ENCODE measurements around the gene PRSS33. TPM values are rescaled to one million over a fixed set of nuclear protein-coding genes. Genes with fewer than 3 reads are reported as not detected.

The PRSS33 gene
- total and polyA plus RNA-seq, 2 donors from 2014 or later = not detected

- H3K36me3 ChIP-seq (ENCODE audit: control insufficient read depth in 2 of 3, insufficient read depth in 3 of 3, low read length in 3 of 3) = no peaks in the 10 kb centered on the region
- no peak for TF ChIP-seq CTCF (IDR thresholded peaks at IDR 0.05; ENCODE audit: borderline replicate concordance, extremely low read depth, insufficient read depth)
- H3K9me3 ChIP-seq (ENCODE audit: control insufficient read depth in 2 of 3, insufficient read depth in 1 of 3, low read length in 3 of 3) = no peaks in the 10 kb centered on the region
- no peak overlapping the region for H3K27ac ChIP-seq (ENCODE audit: low read depth in 2 of 2, low read length in 2 of 2)
- no peaks in the 10 kb centered on the region for H3K4me1 ChIP-seq (ENCODE audit: control insufficient read depth in 2 of 3, insufficient read depth in 2 of 3, low read depth in 1 of 3, low read length in 3 of 3)
- DNase-seq (peak in 1 of 5 donors; percentile 24), FAIRE-seq (no peak)
- H3K27me3 ChIP-seq (ENCODE audit: control insufficient read depth, insufficient read depth, low read length) = peaks cover 4% of the 10 kb centered on the region
- no peak overlapping the region for H3K9ac ChIP-seq (ENCODE audit: low read length in 3 of 3)
- intact Hi-C loops (cut with DNase I) = no loop called here
- no peak overlapping the region for H3K4me3 ChIP-seq (ENCODE audit: low read length in 3 of 3)
Measured at GRCh38 chr16:2786826-2787151, 571 bp downstream of the PRSS33 start.

- intact Hi-C loops (cut with DNase I) = no loop called here
- peaks cover 4% of the 10 kb centered on the region for H3K27me3 ChIP-seq (ENCODE audit: control insufficient read depth, insufficient read depth, low read length)
Measured at GRCh38 chr16:2786061-2786825, 1.1 kb downstream of the PRSS33 start.

GRCh38 chr16:2785101-2785991 is 2.0 kb downstream of the PRSS33 start:
- no peak for FAIRE-seq
- Histone ChIP-seq H3K27ac (ENCODE audit: low read depth in 2 of 2, low read length in 2 of 2) (no peak overlapping the region), H3K9ac (ENCODE audit: low read length in 3 of 3) (no peak overlapping the region), H3K9me3 (ENCODE audit: control insufficient read depth in 2 of 3, insufficient read depth in 1 of 3, low read length in 3 of 3) (no peaks in the 10 kb centered on the region), H3K36me3 (ENCODE audit: control insufficient read depth in 2 of 3, insufficient read depth in 3 of 3, low read length in 3 of 3) (no peaks in the 10 kb centered on the region), H3K27me3 (ENCODE audit: control insufficient read depth, insufficient read depth, low read length) (peaks cover 4% of the 10 kb centered on the region), H3K4me3 (ENCODE audit: low read length in 3 of 3) (peak overlapping the region in 1 of 3 donors; percentile 17), H3K4me1 (ENCODE audit: control insufficient read depth in 2 of 3, insufficient read depth in 2 of 3, low read depth in 1 of 3, low read length in 3 of 3) (no peaks in the 10 kb centered on the region)
- intact Hi-C loops (cut with DNase I) = no loop called here
- TF ChIP-seq CTCF (IDR thresholded peaks at IDR 0.05; ENCODE audit: borderline replicate concordance, extremely low read depth, insufficient read depth) = no peak
- DNase-seq = peak in 2 of 5 donors; percentile 26 to 56

More at GRCh38 chr16:2786061-2786825, 1.1 kb downstream of the PRSS33 start:
- Histone ChIP-seq H3K4me1 (ENCODE audit: control insufficient read depth in 2 of 3, insufficient read depth in 2 of 3, low read depth in 1 of 3, low read length in 3 of 3) (no peaks in the 10 kb centered on the region), H3K27ac (ENCODE audit: low read depth in 2 of 2, low read length in 2 of 2) (no peak overlapping the region), H3K36me3 (ENCODE audit: control insufficient read depth in 2 of 3, insufficient read depth in 3 of 3, low read length in 3 of 3) (no peaks in the 10 kb centered on the region), H3K9me3 (ENCODE audit: control insufficient read depth in 2 of 3, insufficient read depth in 1 of 3, low read length in 3 of 3) (no peaks in the 10 kb centered on the region), H3K4me3 (ENCODE audit: low read length in 3 of 3) (no peak overlapping the region), H3K9ac (ENCODE audit: low read length in 3 of 3) (no peak overlapping the region)
- DNase-seq (peak in 1 of 5 donors; percentile 27), FAIRE-seq (no peak)
- no peak for TF ChIP-seq CTCF (IDR thresholded peaks at IDR 0.05; ENCODE audit: borderline replicate concordance, extremely low read depth, insufficient read depth)
